Measurements from ENCODE around the gene LCA5L.

- TF ChIP-seq, protein P1, sequence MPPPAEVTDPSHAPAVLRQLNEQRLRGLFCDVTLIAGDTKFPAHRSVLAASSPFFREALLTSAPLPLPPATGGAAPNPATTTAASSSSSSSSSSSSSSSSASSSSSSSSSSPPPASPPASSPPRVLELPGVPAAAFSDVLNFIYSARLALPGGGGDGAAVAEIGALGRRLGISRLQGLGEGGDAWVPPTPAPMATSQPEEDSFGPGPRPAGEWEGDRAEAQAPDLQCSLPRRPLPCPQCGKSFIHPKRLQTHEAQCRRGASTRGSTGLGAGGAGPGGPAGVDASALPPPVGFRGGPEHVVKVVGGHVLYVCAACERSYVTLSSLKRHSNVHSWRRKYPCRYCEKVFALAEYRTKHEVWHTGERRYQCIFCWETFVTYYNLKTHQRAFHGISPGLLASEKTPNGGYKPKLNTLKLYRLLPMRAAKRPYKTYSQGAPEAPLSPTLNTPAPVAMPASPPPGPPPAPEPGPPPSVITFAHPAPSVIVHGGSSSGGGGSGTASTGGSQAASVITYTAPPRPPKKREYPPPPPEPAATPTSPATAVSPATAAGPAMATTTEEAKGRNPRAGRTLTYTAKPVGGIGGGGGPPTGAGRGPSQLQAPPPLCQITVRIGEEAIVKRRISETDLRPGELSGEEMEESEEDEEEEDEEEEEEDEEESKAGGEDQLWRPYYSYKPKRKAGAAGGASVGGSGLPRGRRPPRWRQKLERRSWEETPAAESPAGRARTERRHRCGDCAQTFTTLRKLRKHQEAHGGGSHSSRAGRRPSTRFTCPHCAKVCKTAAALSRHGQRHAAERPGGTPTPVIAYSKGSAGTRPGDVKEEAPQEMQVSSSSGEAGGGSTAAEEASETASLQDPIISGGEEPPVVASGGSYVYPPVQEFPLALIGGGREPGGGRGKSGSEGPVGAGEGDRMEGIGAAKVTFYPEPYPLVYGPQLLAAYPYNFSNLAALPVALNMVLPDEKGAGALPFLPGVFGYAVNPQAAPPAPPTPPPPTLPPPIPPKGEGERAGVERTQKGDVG (CRISPR knock-in tag; IDR thresholded peaks at IDR 0.05) = no peak
- no peak for TF ChIP-seq EP300 (IDR thresholded peaks at IDR 0.05; ENCODE audit: borderline replicate concordance in 1 of 2, control insufficient read depth in 1 of 2, low read depth in 2 of 2, low read length in 2 of 2)
- no peak for TF ChIP-seq CHD2 (IDR thresholded peaks at IDR 0.05; ENCODE audit: borderline replicate concordance, low read depth, low read length)
Measured at GRCh38 chr21:39367783-39368182, 77.8 kb downstream of the LCA5L start.

Data from GM12878 (cell line).